ENCODE results near the gene SLC35B2. TPM values are rescaled to one million over a fixed set of nuclear protein-coding genes. Genes with fewer than 3 reads are reported as not detected.

SLC35B2 gene
- total RNA-seq, 3 donors from 2014 or later, result 24.9 to 38.0 (median 31.6) TPM

GRCh38 chr6:44303842-44304241 lies 46.5 kb upstream of the SLC35B2 start:
- Histone ChIP-seq H3K4me1 (ENCODE audit: low read depth) (no peaks in the 10 kb centered on the region), H3K9me3 (no peaks in the 10 kb centered on the region), H3K4me3 (no peak overlapping the region), H3K36me3 (ENCODE audit: low read depth) (no peaks in the 10 kb centered on the region)
- ATAC-seq (no peak), DNase-seq (no peak)
- no peak for TF ChIP-seq CTCF (IDR thresholded peaks at IDR 0.05)
- intact Hi-C loops (cut with DNase I, micrococcal nuclease), result no loop called here

GRCh38 chr6:44302856-44303255 lies 45.5 kb upstream of the SLC35B2 start:
- ATAC-seq (no peak), DNase-seq (no peak)
- intact Hi-C loops (cut with DNase I, micrococcal nuclease), result no loop called here
- no peaks in the 10 kb centered on the region for H3K36me3 ChIP-seq (ENCODE audit: low read depth)
- H3K4me1 ChIP-seq (ENCODE audit: low read depth), result peaks cover 1% of the 10 kb centered on the region
- TF ChIP-seq CTCF (IDR thresholded peaks at IDR 0.05), result no peak
- H3K4me3 ChIP-seq, result no peak overlapping the region
- H3K9me3 ChIP-seq, result no peaks in the 10 kb centered on the region

GRCh38 chr6:44301782-44302564 lies 44.6 kb upstream of the SLC35B2 start:
- DNase-seq, result no peak
- Histone ChIP-seq H3K4me1 (ENCODE audit: low read depth) (peaks cover 10% of the 10 kb centered on the region), H3K4me3 (no peak overlapping the region), H3K9me3 (no peaks in the 10 kb centered on the region), H3K36me3 (ENCODE audit: low read depth) (no peaks in the 10 kb centered on the region)
- no peak for TF ChIP-seq CTCF (IDR thresholded peaks at IDR 0.05)
- ATAC-seq, result no peak
- intact Hi-C loops (cut with DNase I, micrococcal nuclease), result no loop called here

GRCh38 chr6:44301106-44301505 lies 43.8 kb upstream of the SLC35B2 start:
- Histone ChIP-seq H3K36me3 (ENCODE audit: low read depth) (no peaks in the 10 kb centered on the region), H3K4me1 (ENCODE audit: low read depth) (peaks cover 10% of the 10 kb centered on the region), H3K4me3 (no peak overlapping the region), H3K9me3 (no peaks in the 10 kb centered on the region)
- no peak for TF ChIP-seq CTCF (IDR thresholded peaks at IDR 0.05)
- ATAC-seq (no peak), DNase-seq (no peak)
- intact Hi-C loops (cut with DNase I, micrococcal nuclease), result no loop called here

- H3K36me3 ChIP-seq (ENCODE audit: low read depth), result no peaks in the 10 kb centered on the region
- TF ChIP-seq CTCF (IDR thresholded peaks at IDR 0.05), result no peak
- DNase-seq (no peak), ATAC-seq (no peak)
- intact Hi-C loops (cut with DNase I, micrococcal nuclease), result no loop called here
- H3K9me3 ChIP-seq, result no peaks in the 10 kb centered on the region
- H3K4me3 ChIP-seq, result no peak overlapping the region
- peaks cover 10% of the 10 kb centered on the region for H3K4me1 ChIP-seq (ENCODE audit: low read depth)
Measured at GRCh38 chr6:44300292-44300823, 43.0 kb upstream of the SLC35B2 start.

Measured in mucosa of descending colon (tissue), 3 donors.